Stimulated activated CD4-positive, alpha-beta T cell treated with anti-CD3 and anti-CD28 coated beads, Interleukin-12 subunit alpha, Interleukin-12 subunit beta, amount 100 ng/mL, for 48 hours (primary cell): Measurements from ENCODE around the gene METTL22.

Experiments
- DNase-seq, 3 donors: peaks; one replicate each; pipeline ENCODE4 v3.0.0-alpha.2; 2020; ENCODE audit warnings: low read depth in 2 of 3, low spot score in 1 of 3

Gene METTL22

DNA sequence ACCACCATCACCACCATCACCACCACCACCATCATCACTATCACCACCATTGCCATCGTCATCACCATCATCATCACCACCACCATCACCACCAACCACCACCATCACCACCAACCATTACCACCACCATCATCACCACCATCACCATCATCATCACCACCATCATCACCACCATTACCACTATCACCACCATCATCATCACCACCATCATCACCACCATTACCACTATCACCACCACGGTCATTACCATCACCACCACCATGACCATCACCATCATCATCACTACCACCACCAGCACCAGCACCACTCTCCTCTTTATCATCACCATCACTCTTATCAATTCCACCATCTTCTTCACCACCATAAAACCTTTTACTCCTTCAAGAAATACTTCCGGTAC, 30.0 kb upstream of the METTL22 start:
- no peak for DNase-seq

DNA sequence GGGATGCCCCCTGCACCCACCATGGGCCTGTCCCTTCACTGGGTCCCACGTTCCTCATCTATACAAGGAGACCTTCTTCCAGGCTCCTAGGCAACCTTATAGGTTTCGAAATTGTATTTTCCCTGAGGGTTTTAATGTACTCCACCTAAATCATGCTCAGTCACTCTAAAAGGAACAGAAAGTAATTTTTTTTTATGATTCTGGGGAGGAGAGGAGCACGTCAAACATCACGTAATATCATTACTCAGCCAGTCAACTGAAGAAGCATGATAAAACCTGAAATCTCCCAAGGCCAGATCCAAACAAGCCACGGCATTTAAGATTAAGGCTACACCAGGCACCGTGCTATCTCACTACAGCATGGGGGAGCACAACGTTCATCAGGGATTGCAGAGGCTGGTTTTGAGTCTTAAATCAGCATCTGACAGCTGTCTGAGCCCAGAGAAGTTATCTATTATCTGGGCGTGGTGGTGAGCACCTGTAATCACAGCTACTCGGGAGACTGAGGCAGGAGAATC, 27.3 kb upstream of the METTL22 start:
- no peak for DNase-seq

- no peak for DNase-seq
These were observed 25.7 kb upstream of the METTL22 start for GRCh38 chr16:8595783-8596182.

- DNase-seq, result no peak
These were observed 24.9 kb upstream of the METTL22 start for GRCh38 chr16:8596581-8596980.

GRCh38 chr16:8600144-8600775, 21.2 kb upstream of the METTL22 start:
- DNase-seq, result no peak

GRCh38 chr16:8605554-8605953, 15.9 kb upstream of the METTL22 start:
- DNase-seq, result no peak

- no peak for DNase-seq
These were observed 14.3 kb upstream of the METTL22 start for GRCh38 chr16:8607214-8607613.

DNA sequence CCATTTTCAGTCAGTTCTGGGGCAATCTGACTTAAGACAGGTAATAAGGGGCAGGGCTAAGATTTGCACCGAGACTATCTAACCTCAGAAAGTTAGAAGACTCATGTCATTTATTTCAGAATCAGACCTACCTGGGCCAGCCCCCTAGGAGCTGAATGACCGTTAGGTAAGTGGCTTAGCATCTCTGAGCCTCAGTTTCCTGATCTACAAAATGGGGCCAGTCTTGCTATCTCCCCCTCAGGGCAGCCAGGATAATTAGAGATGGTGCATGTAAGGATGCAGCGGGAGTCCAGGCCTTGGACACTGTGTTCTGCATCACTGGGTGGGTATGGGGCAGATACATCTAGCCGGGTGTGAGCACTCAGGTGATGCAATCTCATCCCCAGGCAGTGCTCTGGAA, 10.4 kb upstream of the METTL22 start:
- no peak for DNase-seq

GRCh38 chr16:8611886-8612600, 9.5 kb upstream of the METTL22 start:
- DNase-seq, result no peak

- no peak for DNase-seq
These were observed 7.0 kb upstream of the METTL22 start for GRCh38 chr16:8614435-8615029.

DNA sequence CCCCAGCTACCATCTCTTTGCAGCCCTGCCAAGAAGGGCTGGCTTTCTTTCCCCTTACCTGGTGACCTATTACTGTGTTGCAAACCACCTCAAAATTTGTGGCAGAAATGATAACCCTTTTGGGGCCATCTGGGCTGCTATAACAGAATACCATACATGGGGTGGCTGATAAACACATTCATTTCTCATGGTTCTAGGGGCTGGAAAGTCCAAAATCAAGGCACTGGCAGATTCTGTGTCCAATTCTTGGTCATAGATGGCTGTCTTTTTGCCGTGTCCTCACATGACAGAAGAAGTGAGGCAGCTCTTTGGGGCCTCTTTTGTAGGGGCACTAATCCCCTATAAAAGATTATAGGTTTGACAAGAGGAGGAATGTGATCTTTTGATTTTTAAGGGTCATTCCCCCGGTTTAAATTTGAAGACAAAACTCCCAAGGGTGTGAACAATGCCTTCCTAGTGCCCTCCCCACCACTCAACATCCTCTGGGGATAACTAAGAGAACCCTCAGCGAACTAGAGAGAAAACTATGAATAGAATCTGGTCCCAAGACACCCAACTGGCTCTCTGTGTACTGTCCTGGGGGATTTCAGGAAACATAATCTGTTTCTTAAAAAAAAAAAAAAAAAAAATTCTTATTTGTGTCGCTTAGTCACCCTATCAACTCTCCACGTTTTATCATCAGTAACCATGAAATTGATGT, 1.7 kb upstream of the METTL22 start:
- no peak for DNase-seq

DNA sequence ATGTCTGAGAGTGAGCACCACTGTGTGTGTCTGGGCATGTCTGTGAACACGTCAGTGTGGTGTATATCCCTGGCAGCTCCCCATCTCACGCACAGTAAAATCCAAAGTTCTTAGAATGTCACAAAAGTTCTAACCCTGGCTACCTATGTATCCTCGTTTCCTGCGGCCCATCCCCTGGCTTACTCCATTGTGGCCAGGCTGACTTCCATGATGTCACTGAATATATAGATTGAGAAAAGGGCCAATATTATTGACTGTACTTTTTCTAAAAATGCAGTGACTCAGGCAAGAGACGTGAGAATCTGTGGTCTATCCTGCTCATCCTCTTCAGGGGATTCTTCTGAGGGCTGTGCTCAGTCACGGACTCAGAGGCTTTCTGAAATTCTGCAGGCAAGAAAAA, 963 bp upstream of the METTL22 start:
- no peak for DNase-seq

DNA sequence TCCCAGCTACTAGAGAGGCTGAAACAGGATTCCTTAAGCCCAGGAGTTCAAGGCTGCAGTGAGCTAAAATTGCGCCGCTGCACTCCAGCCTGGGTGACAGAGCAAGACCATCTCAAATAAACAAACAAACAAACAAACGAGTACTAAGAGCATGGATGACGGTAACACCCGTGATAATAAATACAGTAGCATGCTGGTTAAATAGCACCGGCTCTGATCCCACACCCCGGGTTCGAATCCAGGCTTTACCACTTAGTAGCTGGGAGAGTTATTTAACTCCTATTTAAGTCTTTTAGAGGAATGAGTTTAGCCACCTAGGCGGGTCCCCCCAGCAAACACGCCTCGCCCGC, 301 bp upstream of the METTL22 start:
- DNase-seq, result no peak

DNA sequence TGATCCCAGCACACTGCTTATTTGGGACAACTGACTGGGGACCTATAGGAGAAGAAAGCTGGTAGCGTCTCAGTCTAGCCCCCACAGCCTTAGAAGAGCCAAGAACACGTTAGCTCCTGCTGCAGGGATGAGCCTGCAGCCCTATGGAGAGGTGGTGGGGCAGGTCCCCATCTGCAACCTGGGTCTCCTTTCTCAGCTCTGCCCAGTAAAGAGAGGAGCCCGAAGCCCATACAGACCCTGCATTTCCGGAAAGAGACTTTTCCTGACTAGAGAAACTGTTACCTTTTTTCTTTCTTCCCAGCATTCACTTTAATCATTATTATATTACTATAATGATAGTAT, 788 bp downstream of the METTL22 start:
- no peak for DNase-seq

DNA sequence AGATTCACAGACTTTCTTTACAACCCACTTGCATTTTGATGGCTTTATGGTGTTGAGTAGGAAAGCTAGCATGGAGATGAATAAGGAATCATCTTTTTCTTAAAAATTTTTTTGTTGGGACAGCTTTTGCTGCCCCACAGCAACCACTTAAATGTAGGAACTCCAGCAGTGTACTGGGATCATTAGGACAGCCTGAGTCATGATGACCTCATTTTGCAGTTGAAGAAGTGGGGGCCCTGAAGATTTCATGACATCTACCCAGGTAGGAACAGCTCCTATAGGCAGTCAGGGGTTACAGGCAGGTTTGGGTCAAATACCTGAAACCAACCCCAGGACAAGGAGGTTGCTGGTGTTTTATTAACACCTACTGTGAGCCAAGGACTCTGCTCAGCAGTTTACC, 2.1 kb downstream of the METTL22 start:
- DNase-seq, result no peak

- no peak for DNase-seq
These were observed 4.1 kb downstream of the METTL22 start for GRCh38 chr16:8625491-8626087.

DNA sequence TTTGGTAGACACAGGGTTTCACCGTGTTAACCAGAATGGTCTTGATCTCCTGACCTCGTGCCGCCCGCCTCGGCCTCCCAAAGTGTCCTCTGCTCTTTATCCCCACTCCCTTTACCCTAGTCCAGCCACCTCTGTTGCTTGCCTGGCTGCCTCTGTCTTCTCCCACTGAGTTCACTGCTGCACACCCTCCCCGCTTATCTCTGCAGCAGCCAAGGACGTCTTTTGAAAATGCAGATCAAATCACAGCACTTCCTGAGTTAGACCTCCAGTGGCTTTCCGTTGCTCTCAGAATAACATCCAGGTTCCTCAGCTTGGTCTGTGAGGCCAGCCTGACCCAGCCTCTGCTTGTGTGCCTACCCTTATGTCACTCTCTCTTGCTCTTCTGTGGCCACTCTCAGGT, 5.4 kb downstream of the METTL22 start:
- no peak for DNase-seq

DNA sequence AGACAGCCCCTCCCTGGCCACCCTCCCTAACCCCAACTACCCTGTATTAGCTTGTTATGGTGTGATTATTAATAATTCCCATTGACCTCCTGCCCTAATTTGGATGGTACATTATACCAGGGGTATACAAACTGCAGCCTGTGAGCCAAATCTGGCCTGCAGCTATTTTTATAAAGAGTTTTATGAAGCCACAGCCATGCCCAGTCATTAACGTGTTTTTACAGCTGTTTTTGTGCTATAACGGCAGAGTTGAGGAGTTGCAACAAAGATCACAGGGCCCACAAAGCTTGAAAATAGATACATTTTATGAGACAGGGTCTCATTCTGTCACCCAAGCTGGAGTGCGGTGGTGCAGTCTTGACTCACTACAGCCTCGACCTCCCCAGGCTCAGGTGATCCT, 6.0 kb downstream of the METTL22 start:
- no peak for DNase-seq

DNA sequence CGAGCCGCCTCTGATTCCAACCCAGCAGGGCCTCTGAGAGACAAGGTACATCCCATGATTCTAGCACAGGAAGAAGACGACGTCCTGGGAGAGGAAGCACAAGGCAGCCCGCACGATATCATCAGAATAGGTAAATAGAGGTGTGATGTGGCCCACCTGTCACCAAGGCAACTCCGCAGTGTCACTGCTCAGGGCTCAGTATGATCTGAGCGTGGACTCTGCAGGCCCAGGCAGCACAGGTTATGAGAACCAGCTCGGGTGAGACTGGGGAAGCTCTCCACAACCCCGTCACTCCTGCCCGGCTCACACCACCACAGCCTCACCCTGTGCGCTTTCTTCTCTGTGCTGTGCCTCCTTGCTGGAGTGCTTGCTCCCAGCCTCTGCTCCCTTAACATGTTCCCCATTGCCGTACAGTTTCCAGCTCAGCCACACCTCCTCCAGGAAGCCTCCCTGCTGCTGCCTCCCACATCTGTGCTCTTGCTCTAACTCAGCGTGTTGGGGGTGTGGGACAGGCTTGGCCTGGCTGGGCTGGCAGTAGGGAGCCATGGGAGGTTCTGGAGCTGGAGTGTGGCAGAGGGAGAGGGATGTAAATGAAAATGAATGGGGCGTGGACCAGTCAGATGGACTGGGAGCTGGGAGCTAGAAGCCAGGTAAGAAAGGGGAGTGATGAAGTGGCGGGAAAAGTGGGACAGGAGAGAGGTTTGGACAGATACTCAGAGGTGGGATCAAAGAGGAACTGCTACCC, 7.7 kb downstream of the METTL22 start:
- DNase-seq, result no peak

GRCh38 chr16:8630255-8630953, 8.9 kb downstream of the METTL22 start:
- no peak for DNase-seq
